Measurements from ENCODE around the gene INSR. TPM values are rescaled to one million over a fixed set of nuclear protein-coding genes. Genes with fewer than 3 reads are reported as not detected.

The INSR gene
- total RNA-seq, 4 donors from 2014 or later, result 54.0 to 226 (median 71.1) TPM

GRCh38 chr19:7336321-7336973, 42.2 kb upstream of the INSR start:
- no peak for ATAC-seq
- no peak for TF ChIP-seq CTCF (IDR thresholded peaks at IDR 0.05 in 4 of 5, conservative IDR thresholded peaks at IDR 0.05 in 1 of 5)
- no peak for TF ChIP-seq POLR2A (IDR thresholded peaks at IDR 0.05)
- DNase-seq, result no peak
- H3K4me1 ChIP-seq, result no peaks in the 10 kb centered on the region
- H3K9me3 ChIP-seq, result no peaks in the 10 kb centered on the region
- H3K4me3 ChIP-seq, result no peak overlapping the region
- in situ Hi-C loops (cut with MboI; ENCODE audit: low sequenced_read_pairs in 4 of 4) (no loop called here), intact Hi-C loops (cut with DNase I; ENCODE audit: low total_unique reads) (no loop called here)
- no peaks in the 10 kb centered on the region for H3K36me3 ChIP-seq
- no peak overlapping the region for H3K27ac ChIP-seq
- H3K27me3 ChIP-seq, result no peaks in the 10 kb centered on the region

- intact Hi-C loops (cut with DNase I; ENCODE audit: low total_unique reads) (no loop called here), in situ Hi-C loops (cut with MboI; ENCODE audit: low sequenced_read_pairs in 4 of 4) (no loop called here)
- H3K9me3 ChIP-seq, result no peaks in the 10 kb centered on the region
- no peak for TF ChIP-seq POLR2A (IDR thresholded peaks at IDR 0.05)
- TF ChIP-seq CTCF (IDR thresholded peaks at IDR 0.05 in 4 of 5, conservative IDR thresholded peaks at IDR 0.05 in 1 of 5), result no peak
- no peak overlapping the region for H3K4me3 ChIP-seq
- DNase-seq, result no peak
- H3K4me1 ChIP-seq, result no peaks in the 10 kb centered on the region
- peaks cover 0 to 3% (median 0%) of the 10 kb centered on the region in 3 donors for H3K27me3 ChIP-seq
- H3K27ac ChIP-seq, result no peak overlapping the region
- no peak for ATAC-seq
- H3K36me3 ChIP-seq, result no peaks in the 10 kb centered on the region
Measured at GRCh38 chr19:7333198-7334118, 39.2 kb upstream of the INSR start.

- intact Hi-C loops (cut with DNase I; ENCODE audit: low total_unique reads), result no loop called here
- ATAC-seq (no peak), DNase-seq (no peak)
- no peaks in the 10 kb centered on the region for H3K36me3 ChIP-seq
- H3K4me1 ChIP-seq, result no peaks in the 10 kb centered on the region
- in situ Hi-C loops (cut with MboI; ENCODE audit: low sequenced_read_pairs in 4 of 4), result no loop called here
- H3K27ac ChIP-seq, result no peak overlapping the region
- H3K4me3 ChIP-seq, result no peak overlapping the region
- H3K9me3 ChIP-seq, result no peaks in the 10 kb centered on the region
- peaks cover 0 to 3% (median 0%) of the 10 kb centered on the region in 3 donors for H3K27me3 ChIP-seq
- no peak for TF ChIP-seq CTCF (IDR thresholded peaks at IDR 0.05 in 4 of 5, conservative IDR thresholded peaks at IDR 0.05 in 1 of 5)
Measured at GRCh38 chr19:7331446-7331845, 37.2 kb upstream of the INSR start.

- in situ Hi-C loops (cut with MboI; ENCODE audit: low sequenced_read_pairs in 4 of 4), result no loop called here
- H3K36me3 ChIP-seq, result no peaks in the 10 kb centered on the region
- no peak overlapping the region for H3K27ac ChIP-seq
- H3K4me1 ChIP-seq, result no peaks in the 10 kb centered on the region
- no peaks in the 10 kb centered on the region for H3K9me3 ChIP-seq
- peaks cover 0 to 3% (median 0%) of the 10 kb centered on the region in 3 donors for H3K27me3 ChIP-seq
- ATAC-seq, result no peak
- intact Hi-C loops (cut with DNase I; ENCODE audit: low total_unique reads), result no loop called here
- no peak for DNase-seq
- TF ChIP-seq POLR2A (IDR thresholded peaks at IDR 0.05) (no peak), CTCF (IDR thresholded peaks at IDR 0.05 in 4 of 5, conservative IDR thresholded peaks at IDR 0.05 in 1 of 5) (no peak)
- no peak overlapping the region for H3K4me3 ChIP-seq
Measured at GRCh38 chr19:7328647-7329046, 34.4 kb upstream of the INSR start.

Data from gastrocnemius medialis (tissue), 4 donors.